NCI-H69 (cell line): ENCODE measurements around the gene HES6.

Experiments used
- DNase-seq: peaks from one replicate; lab custom pipeline; 2025; lab: John Stamatoyannopoulos, UW

HES6 gene

GRCh38 chr2:238235331-238235732, 4.5 kb downstream of the HES6 start:
- no peak for DNase-seq

DNA sequence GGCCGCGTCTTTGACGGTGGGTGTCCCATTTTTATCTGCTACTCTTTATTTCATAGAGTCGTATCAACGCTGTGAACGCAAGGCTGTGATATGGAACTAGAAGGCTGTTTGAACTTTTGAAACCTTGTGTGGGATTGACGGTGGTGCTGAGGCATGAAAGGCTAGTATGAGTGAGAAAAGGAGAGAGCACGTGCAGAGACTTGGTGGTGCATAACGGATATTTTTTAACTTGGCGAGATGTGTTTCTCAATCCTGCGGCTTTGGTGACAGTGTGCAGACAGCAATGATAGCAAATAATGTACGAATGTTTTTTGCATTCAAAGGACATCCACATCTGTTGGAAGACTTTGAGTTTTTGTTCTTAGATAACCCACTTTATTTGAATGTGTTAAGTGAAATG, 6.2 kb downstream of the HES6 start:
- no peak for DNase-seq

DNA sequence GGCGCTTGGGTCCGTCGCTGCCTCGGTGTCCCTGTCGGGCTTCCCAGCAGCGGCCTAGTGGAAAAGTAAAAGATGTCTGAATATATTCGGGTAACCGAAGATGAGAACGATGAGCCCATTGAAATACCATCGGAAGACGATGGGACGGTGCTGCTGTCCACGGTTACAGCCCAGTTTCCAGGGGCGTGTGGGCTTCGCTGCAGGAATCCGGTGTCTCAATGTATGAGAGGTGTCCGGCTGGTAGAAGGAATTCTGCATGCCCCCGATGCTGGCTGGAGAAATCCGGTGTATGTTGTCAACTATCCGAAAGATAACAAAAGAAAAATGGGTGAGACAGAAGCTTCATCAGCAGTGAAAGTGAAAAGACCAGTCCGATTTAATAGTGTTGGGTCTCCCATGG, 8.0 kb downstream of the HES6 start:
- DNase-seq: no peak

DNA sequence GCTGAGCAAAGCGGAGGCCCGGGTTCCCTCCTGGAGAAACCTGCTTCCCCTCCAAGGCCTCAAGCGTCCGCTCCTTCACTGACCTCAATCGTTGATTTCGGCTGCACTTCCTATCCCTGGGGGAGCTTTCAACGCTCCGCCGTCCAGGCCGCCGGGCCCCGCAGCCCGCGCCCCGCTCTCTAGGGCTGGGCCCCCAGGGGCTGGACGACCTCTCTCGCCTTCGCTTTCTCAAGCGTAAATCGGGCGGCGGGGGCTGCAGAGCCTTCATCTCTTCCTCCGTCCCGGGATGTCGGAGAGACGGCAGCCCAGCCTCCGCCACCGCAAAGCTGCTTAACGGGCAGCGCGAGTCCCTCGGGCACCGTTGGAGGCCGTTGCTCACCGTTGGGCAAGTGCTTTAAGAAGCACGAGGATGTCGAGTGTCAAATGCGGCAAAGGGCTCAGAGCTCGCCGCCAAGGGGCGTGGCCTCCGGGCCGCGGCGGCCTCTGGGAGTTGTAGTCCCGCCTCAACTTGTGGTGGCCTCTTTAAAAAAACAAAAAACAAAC, 8.5 kb downstream of the HES6 start:
- no peak for DNase-seq

GRCh38 chr2:238230699-238231098, 9.1 kb downstream of the HES6 start:
- no peak for DNase-seq

DNA sequence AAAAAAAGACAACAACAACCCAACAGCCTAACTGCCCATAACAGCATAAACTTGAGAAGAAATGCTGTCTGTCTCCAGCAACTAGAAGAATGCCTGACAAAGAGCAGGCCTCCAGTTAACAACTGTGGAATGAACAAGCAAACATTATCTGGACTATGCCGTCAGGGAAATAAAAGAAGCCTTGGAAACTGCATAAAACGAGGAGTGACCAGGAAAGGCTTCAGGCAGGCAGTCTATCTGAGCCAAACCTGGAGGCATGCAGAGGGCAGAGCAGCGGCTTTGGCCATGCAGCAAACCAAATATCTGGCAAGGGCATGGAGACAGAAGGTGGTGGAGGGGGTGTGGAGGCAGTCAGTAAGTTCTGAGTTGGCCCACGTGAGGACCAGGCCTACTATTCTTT, 11.1 kb downstream of the HES6 start:
- no peak for DNase-seq

DNA sequence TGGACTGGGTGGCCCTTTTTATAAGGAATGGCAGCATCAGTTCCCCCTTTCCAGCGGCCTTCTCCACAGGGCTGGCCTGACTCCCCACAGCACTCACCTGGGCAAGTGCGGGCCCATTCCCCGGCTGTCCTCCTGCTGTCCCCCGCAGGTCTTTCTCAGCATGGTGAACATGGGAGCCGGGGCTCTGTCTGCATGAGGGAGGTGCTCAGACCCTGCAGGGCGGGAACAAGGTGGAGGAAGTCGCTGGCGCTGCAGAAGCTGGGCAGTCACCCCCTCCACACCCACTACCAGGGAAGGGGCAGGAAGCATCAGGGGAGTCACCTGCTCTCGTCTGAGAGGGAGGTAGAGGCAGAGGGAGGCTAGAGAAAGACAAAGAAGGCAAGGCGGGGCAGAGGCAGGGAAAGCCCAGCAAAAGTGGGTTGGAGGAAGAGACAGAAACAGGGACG, 12.2 kb downstream of the HES6 start:
- no peak for DNase-seq

GRCh38 chr2:238226698-238227586, 12.9 kb downstream of the HES6 start:
- DNase-seq: no peak

- no peak for DNase-seq
Observed at GRCh38 chr2:238225911-238226697, 13.7 kb downstream of the HES6 start.

DNA sequence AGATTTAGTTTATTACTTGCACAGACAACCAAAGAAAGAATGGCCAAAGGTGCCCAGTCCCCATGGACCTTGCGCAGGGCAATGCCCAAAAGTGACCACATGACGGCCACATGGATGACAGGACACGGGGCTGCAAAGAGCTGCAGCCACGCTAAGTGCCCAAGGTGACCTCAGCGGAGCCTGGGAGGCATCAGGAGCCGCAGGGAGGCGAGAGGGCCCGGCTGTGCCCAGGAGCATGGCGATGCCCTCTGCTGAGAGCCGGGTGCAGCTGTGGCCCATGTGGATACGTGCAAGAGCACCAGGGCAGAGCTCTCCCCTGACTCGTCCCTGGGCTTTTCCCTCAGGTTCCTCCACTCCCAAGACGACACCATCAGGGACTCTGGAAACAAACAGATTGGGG, 14.7 kb downstream of the HES6 start:
- no peak for DNase-seq

DNA sequence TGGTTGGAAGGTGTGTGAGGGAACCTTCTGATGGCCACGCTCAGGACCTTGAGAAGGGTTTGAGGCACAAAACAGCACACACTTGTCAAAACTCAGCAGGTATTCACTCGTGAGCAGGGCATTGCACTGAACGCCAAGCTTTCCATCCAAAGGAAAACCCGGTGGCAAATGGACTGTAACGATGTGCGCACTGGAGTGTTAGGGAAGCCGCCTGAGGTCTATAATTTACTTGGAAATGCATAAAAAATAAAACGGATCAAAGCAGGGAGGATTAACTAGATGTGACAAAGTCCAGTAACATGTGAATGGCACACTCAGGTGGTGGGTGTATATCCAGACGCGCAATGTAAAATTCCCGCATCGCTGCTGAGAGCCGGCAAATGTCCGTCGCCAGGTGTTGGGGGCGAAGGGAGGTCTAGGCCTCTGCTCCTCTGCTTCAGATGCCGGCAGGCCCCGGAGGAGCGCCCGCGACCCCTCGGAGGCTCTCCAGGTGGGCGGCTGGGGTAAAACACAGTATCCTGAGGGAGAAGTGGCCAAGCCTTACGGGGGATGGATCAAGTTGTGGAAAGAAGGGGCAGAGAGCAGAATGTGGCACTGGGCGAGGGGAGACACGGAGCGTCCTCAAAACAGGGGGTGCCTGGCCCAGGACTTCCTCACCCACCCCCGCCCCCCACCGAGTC, 15.3 kb downstream of the HES6 start:
- no peak for DNase-seq

DNA sequence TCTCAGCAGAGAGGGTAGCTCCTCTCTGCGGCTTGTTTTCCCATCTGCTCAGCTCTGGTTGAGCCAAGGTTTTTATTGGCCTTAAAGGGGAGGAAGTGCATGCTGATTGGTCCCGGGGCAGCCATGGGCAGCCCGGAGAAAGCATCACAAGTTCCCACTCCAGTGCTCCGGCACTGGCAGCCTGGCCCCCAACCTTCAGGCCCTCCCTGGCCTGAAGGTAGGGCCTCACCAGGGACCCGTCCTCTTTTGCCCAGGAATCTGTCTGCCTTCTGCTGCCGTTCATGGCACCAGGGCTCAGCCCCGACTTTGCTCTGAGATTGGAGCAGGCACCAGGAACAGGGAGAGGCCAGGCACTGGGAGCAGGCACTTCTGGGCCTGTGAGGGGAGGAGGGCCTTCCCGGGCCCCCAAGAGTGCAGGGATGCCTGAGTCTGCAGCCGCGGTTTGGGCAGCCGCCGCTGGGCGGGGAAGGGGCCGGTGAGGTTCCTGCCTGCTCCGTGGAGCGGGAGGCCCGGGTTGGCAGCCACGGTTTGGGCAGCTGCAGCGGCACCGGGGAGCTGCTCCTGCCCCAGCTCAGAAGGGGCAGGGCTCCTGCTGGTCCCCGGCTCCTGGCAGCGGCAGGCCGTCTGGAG, 18.8 kb downstream of the HES6 start:
- DNase-seq: no peak

DNA sequence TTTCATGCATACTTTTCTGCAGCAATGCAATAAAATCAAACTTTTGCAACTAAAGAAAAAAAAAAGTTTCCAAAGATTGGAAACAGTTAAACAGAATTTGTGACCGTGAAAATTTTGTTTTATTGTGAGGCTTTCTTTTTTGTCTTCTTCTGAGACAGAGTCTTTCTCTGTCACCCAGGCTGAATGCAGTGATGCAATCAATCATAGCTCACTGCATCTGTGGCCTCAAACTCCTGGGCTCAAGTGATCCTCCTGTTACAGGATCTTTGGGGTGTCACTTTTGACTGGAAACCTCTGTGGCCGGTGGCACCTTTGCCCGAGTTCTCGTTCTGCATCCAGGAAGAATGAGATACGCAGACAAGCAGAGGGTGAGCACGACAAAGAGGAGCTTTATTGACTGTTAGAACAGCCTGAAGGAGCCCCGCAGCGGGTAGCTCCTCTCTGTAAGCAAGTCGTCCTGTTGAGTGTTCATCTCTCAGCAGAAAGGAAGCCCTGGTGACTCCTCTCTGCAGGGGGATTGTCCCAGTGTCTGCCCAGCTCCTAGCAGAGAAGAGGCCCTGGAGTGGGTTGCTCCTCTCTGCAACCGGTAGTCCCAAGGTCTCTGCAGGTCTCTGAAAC, 19.5 kb downstream of the HES6 start:
- no peak for DNase-seq

GRCh38 chr2:238216651-238217184, 23.1 kb downstream of the HES6 start:
- peak; percentile 74 for DNase-seq

- no peak for DNase-seq
Observed at GRCh38 chr2:238207006-238207405, 32.8 kb downstream of the HES6 start.

- DNase-seq: no peak
Observed at GRCh38 chr2:238203973-238204683, 35.7 kb downstream of the HES6 start.

DNA sequence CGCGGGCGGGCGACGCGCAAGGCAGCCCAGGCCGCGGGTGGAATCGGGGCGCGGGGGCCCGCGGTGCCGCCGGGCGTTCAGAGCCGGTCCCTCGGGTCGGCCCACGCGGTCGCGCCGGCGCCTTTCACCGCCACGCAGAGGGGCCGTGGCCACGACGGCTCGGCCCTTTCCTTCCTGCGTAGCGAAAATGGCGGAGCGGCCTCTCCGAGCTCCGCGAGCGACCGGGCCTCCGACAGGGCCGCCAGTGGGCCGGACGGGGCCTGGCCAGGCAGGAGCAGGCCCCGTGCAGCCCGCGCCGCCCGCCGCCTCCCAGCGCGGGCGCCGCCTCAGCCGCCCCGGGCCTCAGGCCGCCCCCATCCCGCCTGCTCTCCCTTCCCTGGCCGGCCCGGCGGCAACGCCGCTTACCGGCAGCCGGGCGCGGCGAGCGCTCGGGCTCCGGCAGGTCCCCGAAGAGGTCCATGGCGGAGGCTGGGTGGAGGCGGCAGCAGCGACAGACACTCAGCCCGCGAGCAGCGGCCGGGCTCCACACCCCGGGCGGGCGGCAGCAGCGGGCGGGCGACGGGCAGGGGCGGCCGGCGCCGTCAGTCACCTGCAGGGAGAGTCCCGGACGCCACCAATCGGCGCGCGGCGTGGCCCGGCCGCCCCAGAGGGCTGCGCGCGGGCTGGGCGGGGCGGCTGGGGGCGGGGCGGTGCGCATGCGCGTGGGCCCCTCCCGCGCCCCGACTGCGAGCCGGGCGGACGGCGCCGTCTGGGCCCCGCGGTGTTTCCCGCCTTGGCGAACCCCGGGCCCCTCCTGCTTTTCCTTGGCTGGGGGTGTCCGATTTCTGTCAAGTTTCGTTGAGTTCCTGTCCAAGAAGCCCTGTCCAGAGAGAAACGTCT, 36.5 kb downstream of the HES6 start, which contains the start of gene ILKAP:
TSS of gene ILKAP (minus strand) at position 602 of the 879 bp plus-strand sequence. CDS start at position 460, 142 bp downstream.
- DNase-seq: peak; percentile 89

DNA sequence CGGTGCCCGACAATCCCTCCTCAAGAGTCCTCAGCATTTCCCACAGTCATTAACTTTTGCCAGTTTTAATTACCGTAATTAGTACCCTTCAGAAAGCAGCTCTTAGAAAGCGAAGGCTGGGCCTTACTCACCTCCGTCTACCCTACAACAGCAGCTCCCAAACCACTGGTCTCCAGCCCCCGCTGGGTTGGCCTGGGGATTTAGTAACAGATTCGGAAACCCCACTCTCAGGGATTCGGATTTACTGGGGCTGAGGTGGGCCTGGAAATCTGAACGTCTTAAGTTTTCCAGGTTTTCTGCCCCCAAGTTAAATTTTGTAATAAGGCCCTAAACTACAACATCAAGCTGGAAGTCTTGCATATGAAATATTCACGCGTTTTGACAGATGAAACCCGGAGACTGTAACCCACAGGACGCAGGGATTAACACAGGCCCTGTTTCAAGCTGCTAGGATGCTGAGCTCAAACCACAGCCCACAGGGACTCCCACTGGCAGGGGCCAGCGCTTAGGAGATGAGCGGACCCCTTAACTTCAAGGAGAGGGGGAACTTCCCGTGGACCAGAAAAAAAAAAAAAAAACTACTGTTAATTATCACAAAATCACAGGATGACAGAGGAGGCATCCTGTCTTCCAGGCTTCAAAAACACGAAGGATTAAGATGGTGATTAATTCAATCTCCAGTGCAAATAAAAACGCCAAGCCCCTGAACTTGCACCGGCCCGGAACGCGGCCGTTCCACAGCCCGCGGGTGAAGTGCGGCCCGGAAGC, 37.3 kb downstream of the HES6 start:
- peak; percentile 79 for DNase-seq
